Measurements from ENCODE around the gene FGD3. TPM values are rescaled to one million over a fixed set of nuclear protein-coding genes. Genes with fewer than 3 reads are reported as not detected.

The FGD3 gene
- total RNA-seq, 1 experiment from 2014 or later, result 1.8 TPM

GRCh38 chr9:93036887-93037475 lies 89.7 kb downstream of the FGD3 start:
- no peak overlapping the region for H4K8ac ChIP-seq (replicated peaks; ENCODE audit: insufficient read length, low read depth, low read length)
- H3K4ac ChIP-seq (ENCODE audit: low read depth, low read length), result no peak overlapping the region
- Mint-ChIP-seq H3K4me3 (no peak overlapping the region; a peak in 1 of 5 replicates), H3K4me1 (peaks cover 6 to 24% of the 10 kb centered on the region in 2 experiments), H3K27ac (peak overlapping the region in 2 of 3 experiments; percentile 36 to 81; a peak in 1 of 7 replicates), H3K9me3 (peaks cover 0 to 7% of the 10 kb centered on the region in 2 experiments; a peak in 1 of 5 replicates), H3K36me3 (ENCODE audit: insufficient read depth in 1 of 3, low read depth in 3 of 3) (no peaks in the 10 kb centered on the region), H3K27me3 (ENCODE audit: low read depth) (peaks cover 2% of the 10 kb centered on the region)
- no CpG with 5 or more reads among the region's 13 CpGs for WGBS (ENCODE audit: extremely low coverage, insufficient read length, low lambda C conversion rate)
- no peak overlapping the region for H2AK5ac ChIP-seq (ENCODE audit: insufficient read length, low read length)
- no peak overlapping the region for H3T11ph ChIP-seq (ENCODE audit: low read length)
- no peak overlapping the region for H4K5ac ChIP-seq (ENCODE audit: insufficient read length, low read depth, low read length)
- H2BK20ac ChIP-seq (ENCODE audit: low read depth, low read length, poor library complexity, severe bottlenecking), result no peak overlapping the region
- no peak overlapping the region for H2BK5ac ChIP-seq (ENCODE audit: insufficient read length, low read length)
- H3K23ac ChIP-seq (ENCODE audit: insufficient read length, low read depth, low read length), result no peak overlapping the region
- no peak overlapping the region for H3K56ac ChIP-seq (ENCODE audit: insufficient read length, low read depth, low read length)
- H4K20me1 ChIP-seq (ENCODE audit: control insufficient read depth, insufficient read depth, insufficient read length), result no peaks in the 10 kb centered on the region
- H2AFZ ChIP-seq (ENCODE audit: low read length), result no peak overlapping the region
- no peak overlapping the region for H3K9ac ChIP-seq (ENCODE audit: extremely low read depth, insufficient read length, low read length)
- no peaks in the 10 kb centered on the region for H3K23me2 ChIP-seq (ENCODE audit: insufficient read length, low read depth, low read length, poor library complexity, severe bottlenecking)
- no peak overlapping the region for H3K27ac ChIP-seq (ENCODE audit: insufficient read length, low read depth, low read length)
- no peaks in the 10 kb centered on the region for H3K4me1 ChIP-seq (ENCODE audit: insufficient read depth, low read length)
- H3K79me2 ChIP-seq (ENCODE audit: insufficient read depth, low read length), result no peaks in the 10 kb centered on the region
- no peak overlapping the region for H3K4me2 ChIP-seq (ENCODE audit: insufficient read depth, insufficient read length, low read length)
- H2BK12ac ChIP-seq (ENCODE audit: insufficient read length, low read depth, low read length), result no peak overlapping the region
- no peak for DNase-seq
- H2BK15ac ChIP-seq (ENCODE audit: low read depth, low read length), result no peak overlapping the region
- no peaks in the 10 kb centered on the region for H3K79me1 ChIP-seq (ENCODE audit: insufficient read depth, low read depth, low read length, poor library complexity, severe bottlenecking)
- peak; percentile 46 for TF ChIP-seq CTCF (conservative IDR thresholded peaks at IDR 0.05)
- no peaks in the 10 kb centered on the region for H3K9me3 ChIP-seq (ENCODE audit: control insufficient read depth, low read depth, low read length)
- H3K18ac ChIP-seq (ENCODE audit: insufficient read length, low read depth, low read length), result no peak overlapping the region
- no peak overlapping the region for H4K91ac ChIP-seq (ENCODE audit: insufficient read length, low read depth, low read length)
- no peak overlapping the region for H2BK120ac ChIP-seq (ENCODE audit: low read depth, low read length, poor library complexity, severe bottlenecking)
- H3K14ac ChIP-seq (ENCODE audit: insufficient read depth, low read length), result no peak overlapping the region; the same call in 1 of the 2 replicates
- no peaks in the 10 kb centered on the region for H3K27me3 ChIP-seq (ENCODE audit: insufficient read depth, low read length)
